Measurements from ENCODE around the gene RBM5.

The RBM5 gene

GRCh38 chr3:50140990-50141389 is 52.3 kb downstream of the RBM5 start:
- no peak for DNase-seq

- DNase-seq: no peak
Measured at GRCh38 chr3:50146316-50146901, 57.7 kb downstream of the RBM5 start.

DNA sequence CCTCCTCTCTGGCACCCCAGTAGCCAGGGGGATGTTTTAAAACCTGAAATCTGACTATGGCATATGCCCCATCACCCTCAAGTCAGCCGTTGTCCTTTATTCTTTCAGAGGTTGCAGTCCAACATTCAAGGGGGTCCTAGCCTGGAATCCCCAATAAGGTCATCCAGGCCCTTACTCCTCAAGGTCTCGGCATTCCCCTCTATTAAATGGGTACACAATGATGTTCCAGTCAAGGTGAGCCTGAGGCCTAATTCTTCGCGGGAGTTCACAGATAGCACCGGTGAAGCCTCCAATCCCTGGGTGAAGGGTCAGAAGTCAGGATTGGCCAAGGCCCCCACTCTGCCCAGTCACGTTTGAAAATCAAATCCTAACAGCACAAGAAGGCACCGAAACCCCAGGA is 58.3 kb downstream of the RBM5 start:
- no peak for DNase-seq

DNA sequence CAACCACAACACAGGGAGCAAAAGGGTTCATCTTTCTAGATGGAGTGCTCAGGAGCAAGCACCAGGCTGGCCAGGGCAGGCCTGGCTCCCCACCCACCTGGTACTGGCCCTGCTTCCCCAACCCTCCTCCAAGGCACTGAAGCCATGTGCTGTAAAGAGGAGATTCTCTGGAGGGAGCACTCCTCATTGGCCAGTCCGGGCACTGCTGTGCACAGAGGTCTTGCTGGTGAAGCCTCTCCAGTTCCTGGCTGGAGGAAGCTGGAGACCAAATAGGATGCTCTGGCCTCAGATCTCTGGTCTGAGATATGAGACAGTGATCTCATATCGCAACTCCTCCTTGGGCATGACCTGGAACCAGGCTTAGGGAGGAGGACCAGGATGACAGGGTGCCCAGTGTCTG is 58.7 kb downstream of the RBM5 start:
- no peak for DNase-seq

GRCh38 chr3:50147861-50148260 is 59.1 kb downstream of the RBM5 start:
- DNase-seq: no peak

DNA sequence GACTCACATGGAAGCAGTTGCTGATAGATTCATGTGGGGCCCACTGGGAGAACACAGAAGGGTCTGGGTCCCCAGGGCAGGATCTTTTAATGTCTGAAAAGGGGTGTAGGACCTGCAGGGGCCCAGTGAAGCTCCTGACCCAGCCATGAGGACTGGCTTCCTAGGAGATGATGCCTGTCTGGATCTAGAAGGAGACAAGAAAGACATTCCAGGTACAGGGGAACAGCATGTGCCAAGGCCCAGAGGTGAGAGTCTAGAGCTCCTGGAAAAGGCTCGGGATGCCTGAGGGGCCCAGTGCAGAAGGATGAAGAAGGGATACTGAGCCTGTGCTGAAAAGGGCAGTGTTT is 61.7 kb downstream of the RBM5 start:
- no peak for DNase-seq

DNA sequence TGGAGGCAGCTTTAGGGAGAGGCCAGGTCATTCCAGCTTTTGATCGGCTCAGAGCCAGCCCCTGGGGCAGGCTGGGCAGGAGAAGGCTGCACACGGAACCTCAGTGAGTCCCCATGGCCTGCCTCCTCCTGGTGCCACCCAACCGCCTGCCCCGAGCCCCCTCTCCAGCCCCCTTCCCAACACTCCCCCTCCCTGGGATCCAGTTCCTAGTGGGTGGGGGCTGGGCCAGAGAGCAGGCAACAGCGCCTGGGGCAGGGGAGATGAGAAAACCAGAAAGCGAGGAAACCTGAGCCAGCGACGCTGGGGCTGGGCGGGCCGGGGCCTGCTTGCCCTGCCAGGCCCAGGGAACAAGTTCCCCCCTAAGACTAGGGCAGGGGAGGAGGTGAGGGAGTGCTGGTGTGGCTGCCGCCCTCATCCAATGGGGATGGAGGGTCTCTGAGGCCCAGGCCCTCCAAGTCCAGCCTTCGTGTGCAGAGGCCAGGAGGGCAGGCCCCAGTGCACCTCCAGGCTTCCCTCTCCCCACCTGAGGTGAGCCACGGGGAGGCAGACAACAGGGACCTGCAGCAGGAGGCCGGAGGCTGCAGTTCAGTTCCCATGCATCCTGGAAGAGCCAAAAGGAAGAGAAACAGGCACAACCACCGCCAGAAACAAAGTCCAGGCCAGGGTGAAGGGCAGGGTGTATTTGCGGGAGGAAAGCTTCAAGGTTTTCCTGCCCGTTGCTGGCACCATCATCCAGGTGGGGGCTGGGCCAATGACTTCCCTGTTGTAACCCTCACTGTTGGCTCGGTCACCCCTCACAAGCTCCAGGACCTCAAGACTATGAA is 62.4 kb downstream of the RBM5 start:
- DNase-seq: no peak

DNA sequence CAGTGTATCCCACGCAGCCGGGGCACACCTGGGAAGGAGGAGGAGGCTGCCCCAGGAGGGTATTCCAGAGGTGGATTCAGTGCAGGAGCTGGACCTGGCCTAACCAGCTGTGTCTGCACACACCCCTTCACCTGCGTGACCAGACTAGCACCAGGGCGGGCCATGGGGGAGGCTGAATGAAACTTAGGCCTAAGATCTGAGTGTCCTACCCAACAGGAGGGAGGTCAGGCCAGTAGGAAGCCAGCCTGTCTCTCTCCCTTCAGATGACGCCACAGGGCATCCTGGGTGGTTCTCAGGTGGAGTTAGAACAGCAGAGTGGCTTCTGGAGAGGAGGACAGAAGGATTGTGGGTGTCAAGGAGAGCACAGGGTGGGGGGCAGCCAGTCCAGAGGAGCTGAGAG is 63.0 kb downstream of the RBM5 start:
- DNase-seq: no peak

GRCh38 chr3:50153782-50154475 is 65.2 kb downstream of the RBM5 start:
- no peak for DNase-seq

DNA sequence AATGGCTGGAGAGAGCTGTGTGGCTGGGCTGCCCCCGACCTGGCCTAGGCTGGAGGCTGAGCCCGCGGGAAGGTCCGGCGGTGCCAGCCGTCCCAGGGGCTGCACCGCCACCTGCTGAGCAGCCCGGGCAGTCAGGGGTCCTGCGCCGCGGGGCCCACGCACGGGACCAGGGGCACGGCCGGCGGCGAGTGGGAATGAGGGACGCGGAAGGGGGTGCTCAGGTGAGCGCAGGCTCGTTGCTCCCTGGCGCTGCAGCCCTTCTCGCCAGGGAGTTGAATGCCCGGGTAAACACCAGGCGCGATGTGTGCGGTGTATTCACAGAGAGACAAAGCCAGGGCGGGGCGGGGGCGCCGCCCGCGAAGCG is 65.7 kb downstream of the RBM5 start:
- DNase-seq: no peak

DNA sequence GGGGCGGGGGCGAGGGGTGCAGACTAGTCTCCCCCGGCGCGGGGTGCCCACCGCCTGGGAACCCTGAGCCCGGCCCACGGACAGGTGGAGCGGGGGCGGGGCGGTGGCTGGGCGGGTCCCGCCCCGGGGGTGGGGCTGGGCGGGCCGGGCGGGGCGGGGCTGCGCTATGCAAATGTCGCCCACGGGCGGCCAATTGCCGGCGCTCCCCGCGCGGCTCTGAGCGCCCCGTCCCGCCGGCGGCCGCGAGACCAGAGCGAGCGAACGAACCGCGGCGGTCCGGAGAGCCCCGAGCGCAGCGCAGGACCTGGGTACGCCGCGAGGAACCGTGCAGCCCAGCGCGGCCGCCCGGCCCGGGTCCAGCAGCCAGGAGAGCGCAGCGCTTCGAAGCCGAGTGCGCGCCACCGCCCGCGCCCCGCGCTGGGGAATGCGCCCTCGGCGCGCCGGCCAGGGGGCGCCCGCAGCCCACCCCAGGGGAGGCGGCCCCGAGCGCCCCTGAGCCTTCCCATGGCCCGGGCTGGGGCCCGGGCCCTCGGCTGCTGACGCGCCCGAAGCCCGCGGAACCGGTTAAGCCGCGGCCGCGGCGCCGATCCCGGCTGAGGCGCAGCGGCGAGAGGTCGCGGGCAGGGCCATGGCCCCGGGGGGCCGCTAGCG is 66.2 kb downstream of the RBM5 start, which contains the start of gene SEMA3F:
TSS of gene SEMA3F (plus strand) at position 485 of the 651 bp plus-strand sequence. CDS start 4,299 bp downstream, outside the sequence.
- no peak for DNase-seq

- no peak for DNase-seq
Measured at GRCh38 chr3:50155491-50155878, 66.8 kb downstream of the RBM5 start.

DNA sequence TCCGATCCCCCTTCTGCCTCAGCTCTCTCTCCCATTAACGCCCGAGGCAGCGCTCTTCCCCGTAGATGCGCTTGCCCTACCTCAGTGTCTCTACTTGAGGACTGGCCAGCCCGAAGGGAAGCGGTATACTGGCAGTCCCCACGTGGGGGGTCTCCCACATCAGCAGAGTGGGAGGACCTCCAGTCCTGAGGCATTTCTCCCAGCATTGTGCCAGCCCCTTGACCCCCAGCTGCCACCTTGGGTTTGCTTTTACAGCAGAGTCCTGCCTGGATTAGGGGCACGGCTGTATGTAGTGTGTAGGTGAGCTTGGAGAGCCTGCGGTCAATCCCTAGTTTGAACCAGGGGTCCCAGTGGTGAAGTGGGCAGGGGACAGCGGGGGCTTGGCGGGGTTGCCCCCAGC is 67.2 kb downstream of the RBM5 start:
- no peak for DNase-seq

GRCh38 chr3:50156549-50157493 is 68.1 kb downstream of the RBM5 start:
- no peak for DNase-seq

DNA sequence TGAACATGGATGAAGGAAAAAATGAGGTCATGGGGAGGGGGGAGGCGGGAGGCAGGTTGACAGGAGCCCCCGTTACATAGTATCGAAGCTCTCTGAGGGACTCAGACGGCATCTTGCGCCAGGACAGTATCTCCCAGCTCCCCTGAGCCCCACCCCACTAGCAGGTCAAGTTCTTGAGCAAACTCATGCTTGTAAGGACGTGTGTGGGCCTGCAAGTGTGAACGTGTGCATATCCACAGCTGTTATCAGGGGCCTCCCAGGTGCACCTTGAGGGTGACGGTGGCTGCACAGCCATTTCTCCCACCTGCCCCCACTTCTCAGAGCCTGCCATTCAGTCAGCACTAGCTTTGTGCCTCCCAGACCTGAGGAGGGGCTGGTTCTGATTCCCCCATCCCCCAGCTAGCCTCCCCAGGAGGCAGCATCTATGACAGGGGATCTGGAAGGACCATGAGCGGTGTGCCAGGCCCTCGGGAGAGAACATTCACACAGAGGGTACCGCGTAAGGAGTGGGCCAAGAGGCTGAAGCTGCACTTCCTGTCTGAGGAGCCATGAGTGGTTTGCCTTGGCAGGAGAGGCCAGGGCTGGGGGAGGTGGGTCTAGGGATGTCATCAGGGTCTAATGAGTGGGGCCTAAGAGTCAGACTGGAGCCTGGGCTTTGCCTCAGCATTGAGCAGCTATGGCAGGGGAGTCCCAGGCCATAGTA is 69.3 kb downstream of the RBM5 start:
- DNase-seq: no peak

DNA sequence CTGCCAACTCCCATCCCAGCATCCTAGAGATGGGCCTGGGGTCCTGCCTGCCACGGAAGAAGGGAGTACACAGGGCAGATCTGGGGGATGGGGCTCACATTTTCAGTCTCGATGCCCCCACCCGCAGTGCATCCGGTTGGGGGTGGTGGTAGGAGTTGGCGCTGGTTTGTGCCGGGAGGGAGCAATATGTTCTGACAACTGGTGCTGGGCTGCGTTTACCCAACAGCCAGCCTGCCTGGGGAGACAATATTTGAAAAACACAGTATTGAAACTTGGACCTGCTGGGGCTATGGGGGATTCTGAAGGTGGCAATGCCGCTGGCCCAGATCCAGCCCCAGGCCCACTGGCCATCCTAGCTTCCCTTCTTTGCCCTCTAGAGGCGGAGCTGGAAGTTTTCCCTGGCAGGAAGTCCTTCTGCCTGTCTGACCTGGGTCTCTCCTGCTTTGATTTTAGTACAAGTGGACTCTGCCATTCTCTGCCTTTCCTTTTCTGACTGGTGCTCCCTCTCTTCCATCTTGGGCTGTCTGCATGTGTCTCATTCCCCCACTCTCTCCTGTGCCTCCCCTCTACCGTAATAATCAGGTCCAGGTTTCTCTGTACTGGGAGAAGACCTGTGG is 69.9 kb downstream of the RBM5 start:
- no peak for DNase-seq

DNA sequence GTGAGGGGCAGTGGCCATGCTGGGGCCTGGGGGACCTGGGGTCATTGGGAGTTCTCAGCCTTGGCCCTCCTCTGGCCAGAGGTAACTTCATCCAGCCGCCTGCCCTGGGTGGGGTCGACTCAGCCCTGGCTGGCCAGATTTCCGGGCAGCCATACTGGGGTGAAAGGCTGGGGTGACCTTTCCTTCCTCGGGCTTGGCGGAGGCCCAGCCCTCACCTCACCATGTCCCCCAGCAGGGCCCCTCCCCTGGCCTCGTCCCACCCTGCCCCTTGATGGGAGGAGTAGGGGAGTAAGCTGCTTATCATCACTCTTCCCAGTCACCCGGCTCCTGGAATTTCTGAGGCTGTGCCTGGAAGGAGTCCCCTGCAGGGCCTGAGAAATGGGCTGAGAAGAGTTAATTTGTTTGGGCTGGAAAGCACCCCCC is 71.9 kb downstream of the RBM5 start:
- DNase-seq: no peak

DNA sequence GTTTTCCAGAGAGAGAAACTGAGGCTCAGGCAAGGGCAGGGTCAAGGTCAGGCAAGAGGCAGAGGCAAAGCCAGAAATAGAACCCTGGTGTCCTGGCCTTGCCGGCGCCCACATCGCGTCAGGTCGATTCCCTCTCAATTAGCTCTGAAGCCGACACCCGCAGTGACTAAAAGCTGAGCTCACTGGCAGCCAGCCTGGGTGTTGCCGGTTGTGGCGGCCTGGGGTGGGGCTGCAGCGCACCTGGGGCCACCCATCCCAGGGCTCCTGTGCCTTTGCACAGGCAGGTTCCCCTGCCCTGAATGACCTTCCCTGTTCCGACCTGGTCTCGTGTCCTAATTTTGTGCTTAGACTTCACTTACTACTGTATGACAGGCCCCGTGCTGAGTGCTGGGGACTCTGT is 72.6 kb downstream of the RBM5 start:
- no peak for DNase-seq

DNA sequence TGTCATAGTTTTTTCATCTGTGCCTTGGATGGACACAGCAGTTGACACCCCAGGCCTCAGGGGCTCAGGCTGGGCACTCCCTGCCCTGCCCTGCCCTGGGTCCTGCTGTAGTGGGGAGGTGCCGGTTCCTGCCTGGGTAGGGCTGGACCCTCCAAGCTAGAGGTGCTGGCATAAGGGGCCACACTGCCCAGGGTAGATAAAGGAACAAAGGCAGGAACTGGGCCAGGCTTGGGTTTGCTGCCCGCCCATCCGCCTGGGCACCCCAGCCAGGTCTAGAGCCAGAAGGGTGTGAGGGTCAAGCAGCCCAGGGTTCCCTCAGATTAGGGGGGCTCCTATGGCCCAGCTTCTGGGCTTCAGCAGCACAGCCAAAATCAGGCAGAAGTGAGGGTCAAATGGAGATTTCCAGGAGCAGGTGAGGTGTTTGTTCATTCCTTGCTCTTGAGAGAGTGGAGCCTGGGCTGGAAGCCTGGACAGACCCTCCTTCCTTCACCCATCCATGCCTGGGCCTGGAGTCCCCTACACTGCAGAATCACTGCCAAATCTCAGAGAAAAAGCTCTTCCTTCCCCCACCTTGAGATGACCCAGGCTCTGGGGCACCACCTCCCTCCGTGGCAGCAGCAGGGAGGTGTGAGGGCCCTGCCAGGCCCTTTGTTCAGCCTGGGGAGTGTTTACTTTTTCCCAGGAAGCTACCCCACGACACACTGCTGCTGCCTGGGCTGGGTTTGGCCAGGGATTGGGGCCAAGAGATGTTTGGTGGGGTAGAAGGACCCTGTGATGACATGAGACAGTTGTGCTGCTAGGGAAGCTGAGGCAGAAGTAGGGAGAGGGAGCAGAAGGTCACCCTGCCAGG is 73.5 kb downstream of the RBM5 start:
- no peak for DNase-seq
